ENCODE measurements around the gene CRYBG1. TPM values are rescaled to one million over a fixed set of nuclear protein-coding genes. Genes with fewer than 3 reads are reported as not detected.

Gene CRYBG1, protein sequence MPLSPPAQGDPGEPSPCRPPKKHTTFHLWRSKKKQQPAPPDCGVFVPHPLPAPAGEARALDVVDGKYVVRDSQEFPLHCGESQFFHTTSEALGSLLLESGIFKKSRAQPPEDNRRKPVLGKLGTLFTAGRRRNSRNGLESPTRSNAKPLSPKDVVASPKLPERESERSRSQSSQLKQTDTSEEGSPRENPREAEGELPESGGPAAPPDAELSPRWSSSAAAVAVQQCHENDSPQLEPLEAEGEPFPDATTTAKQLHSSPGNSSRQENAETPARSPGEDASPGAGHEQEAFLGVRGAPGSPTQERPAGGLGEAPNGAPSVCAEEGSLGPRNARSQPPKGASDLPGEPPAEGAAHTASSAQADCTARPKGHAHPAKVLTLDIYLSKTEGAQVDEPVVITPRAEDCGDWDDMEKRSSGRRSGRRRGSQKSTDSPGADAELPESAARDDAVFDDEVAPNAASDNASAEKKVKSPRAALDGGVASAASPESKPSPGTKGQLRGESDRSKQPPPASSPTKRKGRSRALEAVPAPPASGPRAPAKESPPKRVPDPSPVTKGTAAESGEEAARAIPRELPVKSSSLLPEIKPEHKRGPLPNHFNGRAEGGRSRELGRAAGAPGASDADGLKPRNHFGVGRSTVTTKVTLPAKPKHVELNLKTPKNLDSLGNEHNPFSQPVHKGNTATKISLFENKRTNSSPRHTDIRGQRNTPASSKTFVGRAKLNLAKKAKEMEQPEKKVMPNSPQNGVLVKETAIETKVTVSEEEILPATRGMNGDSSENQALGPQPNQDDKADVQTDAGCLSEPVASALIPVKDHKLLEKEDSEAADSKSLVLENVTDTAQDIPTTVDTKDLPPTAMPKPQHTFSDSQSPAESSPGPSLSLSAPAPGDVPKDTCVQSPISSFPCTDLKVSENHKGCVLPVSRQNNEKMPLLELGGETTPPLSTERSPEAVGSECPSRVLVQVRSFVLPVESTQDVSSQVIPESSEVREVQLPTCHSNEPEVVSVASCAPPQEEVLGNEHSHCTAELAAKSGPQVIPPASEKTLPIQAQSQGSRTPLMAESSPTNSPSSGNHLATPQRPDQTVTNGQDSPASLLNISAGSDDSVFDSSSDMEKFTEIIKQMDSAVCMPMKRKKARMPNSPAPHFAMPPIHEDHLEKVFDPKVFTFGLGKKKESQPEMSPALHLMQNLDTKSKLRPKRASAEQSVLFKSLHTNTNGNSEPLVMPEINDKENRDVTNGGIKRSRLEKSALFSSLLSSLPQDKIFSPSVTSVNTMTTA (N-terminal part only)
- total RNA-seq, result 10 to 100 TPM; 30.2 to 31.1 TPM

DNA sequence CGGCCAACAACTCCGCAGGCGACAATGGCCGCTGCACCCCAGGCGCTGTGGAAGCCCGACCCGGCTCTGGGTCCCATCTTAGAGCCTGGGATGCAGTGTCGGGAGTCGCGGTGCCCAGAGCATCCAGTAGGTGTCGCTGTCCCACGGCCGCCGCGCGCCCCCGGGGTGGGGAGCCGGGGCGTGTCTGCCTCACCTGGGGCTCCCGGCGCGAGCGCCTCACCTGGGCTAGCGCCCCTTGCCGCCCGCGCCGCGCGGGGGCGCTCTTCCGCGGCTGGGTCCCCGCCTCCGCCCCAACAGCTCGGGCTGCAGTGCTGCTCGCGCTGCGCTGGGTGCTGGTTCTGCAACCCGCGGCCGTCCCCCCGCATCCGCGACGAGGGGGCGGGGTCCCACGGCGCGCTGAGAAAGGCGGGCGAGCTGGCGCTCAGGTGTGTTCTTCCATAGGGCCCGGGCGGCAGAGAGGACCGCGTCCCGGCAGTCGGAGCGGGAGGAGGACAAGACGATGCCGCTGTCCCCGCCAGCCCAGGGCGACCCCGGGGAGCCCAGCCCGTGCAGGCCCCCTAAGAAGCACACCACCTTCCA, at the start of gene CRYBG1:
Gene CRYBG1, plus strand, starts transcription at position 308 of the 579 bp plus-strand sequence. Its CDS starts 192 bp downstream, at position 500.

DNA sequence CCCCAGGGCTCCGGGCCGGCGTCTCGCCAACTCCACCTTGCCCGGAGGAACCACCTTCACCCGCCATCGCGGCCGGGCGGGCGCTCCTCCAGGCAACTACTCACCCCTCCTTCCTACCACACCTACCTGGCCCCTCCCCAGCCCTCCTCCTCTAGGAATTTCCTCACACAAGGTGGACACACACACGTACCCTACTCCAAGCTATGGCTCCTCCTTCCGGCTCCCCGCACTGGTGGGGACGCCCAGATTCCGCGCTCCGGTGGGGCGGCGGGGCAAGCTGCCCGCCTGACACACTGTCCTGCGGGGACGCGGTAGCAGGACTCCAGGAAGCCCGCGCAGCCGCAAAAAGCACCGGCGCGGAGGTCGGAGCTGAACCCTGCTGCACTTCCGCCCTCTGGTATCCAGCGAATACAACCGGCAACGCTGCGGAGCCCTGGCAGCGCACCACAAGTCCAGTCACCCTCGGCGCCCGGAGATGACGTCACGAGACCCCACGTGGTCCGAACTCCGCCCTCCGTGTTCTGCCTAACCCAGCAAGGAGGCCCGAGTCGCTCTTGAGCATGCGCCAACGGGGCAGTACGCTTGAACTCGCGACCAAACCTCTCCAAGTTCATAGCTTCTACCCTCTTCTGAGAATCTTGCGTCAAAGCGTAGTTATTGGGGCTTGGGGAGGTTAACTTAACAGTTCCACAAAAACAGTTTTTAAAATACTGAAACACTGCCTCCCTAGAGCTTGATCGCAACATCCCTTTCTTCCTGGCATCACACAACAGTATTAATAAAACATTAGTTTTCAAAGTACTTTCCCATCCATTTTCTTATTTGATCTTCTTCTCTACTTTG, 35.0 kb upstream of the CRYBG1 start, which contains the start of gene ATG5:
Gene ATG5, minus strand, starts transcription at position 425 of the 843 bp plus-strand sequence. CDS start 9,552 bp downstream, outside the sequence.

Other genes with a start within 250 kb of the CRYBG1 start
- gene ATG5, start 35.0 kb upstream of the CRYBG1 start, total RNA-seq, result 10 to 100 TPM; 25.3 to 27.5 TPM